HCT116 (cell line): ENCODE data around the gene MBP. TPM values are rescaled to one million over a fixed set of nuclear protein-coding genes. Genes with fewer than 3 reads are reported as not detected.

Source experiments
- ATAC-seq: fragments of 200-7000 bp; cut with Tn5 transposase; 2 replicates; pipeline ENCODE4 v1.9.1; 2020; ENCODE audit warnings: mild to moderate bottlenecking, moderate library complexity
- BruUV-seq: library from RNA; stranded (reverse); fragments of 400-500 nt; replicated peaks from 2 replicates; lab custom pipeline; 2021; lab: Mats Ljungman, UMichigan
- CTCF ChIA-PET: fragments of 300-600 bp; sonication (Branson Sonifier 250); formaldehyde crosslinking; loops from one replicate; lab custom pipeline; 2021; ENCODE audit warnings: antibody characterized with exemption; lab: Charles Lee
- POLR2A ChIA-PET: fragments of 300-600, 350-600 bp; sonication (Branson Sonifier 250); formaldehyde crosslinking; loops from one replicate; lab custom pipeline; 2021; ENCODE audit warnings: antibody characterized with exemption; lab: Charles Lee
- RAD21 ChIA-PET, 2 experiments: fragments of 300-600 bp; sonication (Branson Sonifier 250); formaldehyde crosslinking; loops; one replicate each; lab custom pipeline; 2023; ENCODE audit warnings: low total read pairs in 2 of 2; ENCODE audit not compliant: uncharacterized antibody in 2 of 2, unreplicated experiment in 2 of 2, low non-redundant PET in 1 of 2; lab: Charles Lee
- DNase-seq: peaks from one replicate; pipeline ENCODE4 v3.0.0-alpha.2; 2010; ENCODE audit warnings: low read depth, low spot score
- H2AFZ ChIP-seq: fragments of 200-600 bp; shearing (Covaris generic), sonication (generic); 2 replicates; pipeline ENCODE4 v1.6.1; 2017; ENCODE audit warnings: low read depth, mixed run types, mixed read lengths, antibody characterized with exemption, low read length; ENCODE audit not compliant: poor library complexity, severe bottlenecking
- H3K27ac ChIP-seq: 2 replicates; pipeline ENCODE4 v1.5.1; 2012; ENCODE audit warnings: low read depth, low read length
- H3K27me3 ChIP-seq: fragments of 200-600 bp; sonication (generic); 2 replicates; pipeline ENCODE4 v1.6.1; 2016; ENCODE audit warnings: mixed run types, low read length, mixed read lengths; ENCODE audit not compliant: insufficient read depth
- H3K36me3 ChIP-seq, 2 experiments: fragments of 200-500 bp in 1 of 2; fragments of 200-600 bp in 1 of 2; sonication (Bioruptor generic) in 1 of 2; sonication (generic) in 1 of 2; 2 replicates each; pipeline versions ENCODE4 v1.5.1 to v1.6.1; 2014 to 2016; ENCODE audit warnings: low read length in 2 of 2, inconsistent platforms in 1 of 2, mixed read lengths in 1 of 2, mixed run types in 1 of 2; ENCODE audit not compliant: insufficient read depth in 2 of 2, control insufficient read depth in 1 of 2
- H3K4me1 ChIP-seq, 2 experiments: fragments of 200-600 bp in 1 of 2; sonication (generic) in 1 of 2; 2 replicates each; pipeline versions ENCODE4 v1.5.1 to v1.6.1; 2012 to 2017; ENCODE audit warnings: low read length in 2 of 2, inconsistent platforms in 1 of 2, mild to moderate bottlenecking in 1 of 2, mixed read lengths in 1 of 2, mixed run types in 1 of 2, moderate library complexity in 1 of 2; ENCODE audit not compliant: insufficient read depth in 2 of 2, control insufficient read depth in 1 of 2
- H3K4me2 ChIP-seq: fragments of 200-600 bp; sonication (generic); 2 replicates; pipeline ENCODE4 v1.6.1; 2017; ENCODE audit warnings: mixed run types, low read length, mixed read lengths
- H3K4me3 ChIP-seq, 2 experiments: fragments of 200-600 bp in 1 of 2; sonication (generic) in 1 of 2; replicated peaks in 1 of 2; 2 replicates each; pipeline ENCODE4 v1.5.1; 2011 to 2016; ENCODE audit warnings: low read length in 2 of 2, control low read depth in 1 of 2, low read depth in 1 of 2, mild to moderate bottlenecking in 1 of 2, mixed read lengths in 1 of 2, mixed run types in 1 of 2
- H3K79me2 ChIP-seq: fragments of 200-600 bp; sonication (generic); 2 replicates; pipeline ENCODE4 v1.6.1; 2017; ENCODE audit warnings: mild to moderate bottlenecking, mixed run types, low read length, moderate library complexity, mixed read lengths; ENCODE audit not compliant: insufficient read depth
- H3K9ac ChIP-seq: fragments of 200-600 bp; sonication (generic); 2 replicates; pipeline ENCODE4 v1.6.1; 2016; ENCODE audit warnings: low read length, mixed read lengths
- H3K9me2 ChIP-seq: fragments of 200-600 bp; sonication (generic), shearing (Covaris generic); 2 replicates; pipeline ENCODE4 v1.6.1; 2017; ENCODE audit warnings: mixed run types, mild to moderate bottlenecking, moderate library complexity; ENCODE audit not compliant: insufficient read depth
- H3K9me3 ChIP-seq, 2 experiments: fragments of 200-500 bp in 1 of 2; fragments of 200-600 bp in 1 of 2; sonication (Bioruptor generic) in 1 of 2; sonication (generic) in 1 of 2; 2 replicates each; pipeline ENCODE4 v1.6.1; 2014 to 2017; ENCODE audit warnings: low read length in 2 of 2, mixed read lengths in 2 of 2, inconsistent platforms in 1 of 2, low read depth in 1 of 2, mild to moderate bottlenecking in 1 of 2, mixed run types in 1 of 2, moderate library complexity in 1 of 2; ENCODE audit not compliant: control insufficient read depth in 1 of 2, insufficient read depth in 1 of 2
- H4K20me1 ChIP-seq: fragments of 200-600 bp; sonication (generic), shearing (Covaris generic); 2 replicates; pipeline ENCODE4 v1.6.1; 2017; ENCODE audit warnings: mixed run types, mild to moderate bottlenecking, moderate library complexity; ENCODE audit not compliant: insufficient read depth
- CBX3 ChIP-seq: IDR thresholded peaks from 2 replicates; pipeline ENCODE4 v1.6.1; 2012; ENCODE audit warnings: low read depth
- ELF1 ChIP-seq: IDR thresholded peaks from 2 replicates; pipeline ENCODE4 v1.6.1; 2012; ENCODE audit warnings: low read depth, borderline replicate concordance
- EZH2phosphoT487 ChIP-seq: fragments of 200-600 bp; IDR thresholded peaks from 2 replicates; pipeline ENCODE4 v1.6.1; 2018; ENCODE audit warnings: antibody characterized with exemption, borderline replicate concordance
- POLR2A ChIP-seq: IDR thresholded peaks from 2 replicates; pipeline ENCODE4 v1.7.0; 2011; ENCODE audit warnings: borderline replicate concordance; ENCODE audit not compliant: insufficient read depth, insufficient read length; ENCODE audit errors: extremely low read depth
- POLR2AphosphoS5 ChIP-seq: IDR thresholded peaks from 2 replicates; pipeline ENCODE4 v1.6.1; 2011; ENCODE audit warnings: mild to moderate bottlenecking, low read depth, low read length, moderate library complexity
- RAD21 ChIP-seq: IDR thresholded peaks from 2 replicates; pipeline ENCODE4 v1.6.1; 2012; ENCODE audit warnings: low read depth, mild to moderate bottlenecking
- SRF ChIP-seq: IDR thresholded peaks from 2 replicates; pipeline ENCODE4 v1.6.1; 2012; ENCODE audit warnings: low read depth
- YY1 ChIP-seq: IDR thresholded peaks from 2 replicates; pipeline ENCODE4 v1.6.1; 2011; ENCODE audit warnings: low read length, low read depth, moderate library complexity, mild to moderate bottlenecking; ENCODE audit not compliant: insufficient replicate concordance; ENCODE audit errors: extremely low read depth
- ZBTB33 ChIP-seq: IDR thresholded peaks from 2 replicates; pipeline ENCODE4 v1.6.1; 2011; ENCODE audit warnings: mild to moderate bottlenecking, low read length, moderate library complexity; ENCODE audit not compliant: insufficient replicate concordance; ENCODE audit errors: extremely low read depth
- ZFX ChIP-seq: fragments of 450-650 bp; IDR thresholded peaks from 2 replicates; pipeline ENCODE4 v1.6.1; 2017
- ZNF274 ChIP-seq: fragments of 200-500 bp; sonication (Bioruptor generic); IDR thresholded peaks from 2 replicates; pipeline ENCODE4 v1.6.1; 2014; ENCODE audit warnings: mild to moderate bottlenecking, low read depth, low read length, inconsistent platforms
- intact Hi-C: fragments of 100-400 bp; cut with micrococcal nuclease; formaldehyde crosslinking; loops from 2 replicates; pipeline ENCODE4 v1.10.0; 2022
- total RNA-seq: library from RNA; stranded (reverse); gene quantifications from one replicate; pipeline ENCODE4 v1.2.1, GENCODE V29; 2021; ENCODE audit not compliant: unreplicated experiment
- TF ChIP-seq, protein P1 (sequence below): IDR thresholded peaks from 2 replicates; pipeline ENCODE4 v1.6.1; 2012
- TF ChIP-seq, protein P2 (sequence below): IDR thresholded peaks from 2 replicates; pipeline ENCODE4 v1.6.1; 2012

Gene MBP
- total RNA-seq, 1 experiment from 2014 or later, result 34.9 TPM

GRCh38 chr18:77092104-77093066 lies 40.2 kb downstream of the MBP start:
- H3K79me2 ChIP-seq, result peaks cover 23% of the 10 kb centered on the region; the same call in 1 of the 2 replicates
- no peak overlapping the region for H3K27ac ChIP-seq
- no peak for ATAC-seq
- no peak for TF ChIP-seq SRF
- TF ChIP-seq, protein P1, sequence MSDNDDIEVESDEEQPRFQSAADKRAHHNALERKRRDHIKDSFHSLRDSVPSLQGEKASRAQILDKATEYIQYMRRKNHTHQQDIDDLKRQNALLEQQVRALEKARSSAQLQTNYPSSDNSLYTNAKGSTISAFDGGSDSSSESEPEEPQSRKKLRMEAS, result no peak
- TF ChIP-seq, all 23 proteins: peak for 0
- H4K20me1 ChIP-seq, result no peaks in the 10 kb centered on the region
- H3K4me3 ChIP-seq, result no peak overlapping the region
- peaks cover 4 to 5% of the 10 kb centered on the region in 2 experiments; a peak in 2 of 4 replicates for H3K36me3 ChIP-seq
- H3K4me2 ChIP-seq, result no peak overlapping the region
- no peaks in the 10 kb centered on the region for H3K9me2 ChIP-seq
- H3K27me3 ChIP-seq, result no peaks in the 10 kb centered on the region
- H3K9ac ChIP-seq, result no peak overlapping the region
- no peak overlapping the region for H2AFZ ChIP-seq
- peaks cover 32 to 37% of the 10 kb centered on the region in 2 experiments for H3K4me1 ChIP-seq
- intact Hi-C loops, result no loop called here
- POLR2A ChIA-PET, result no interaction called here
- RAD21 ChIA-PET, result no interaction called here
- H3K9me3 ChIP-seq, result no peaks in the 10 kb centered on the region
- CTCF ChIA-PET, result no interaction called here
- BruUV-seq, result no TSS peak
- DNase-seq, result no peak

- Histone ChIP-seq H3K9me2 (no peaks in the 10 kb centered on the region), H3K79me2 (peaks cover 19% of the 10 kb centered on the region; the same call in 1 of the 2 replicates), H3K4me3 (no peak overlapping the region), H3K27ac (no peak overlapping the region), H3K27me3 (no peaks in the 10 kb centered on the region), H3K9me3 (no peaks in the 10 kb centered on the region), H3K36me3 (peaks cover 4 to 5% of the 10 kb centered on the region in 2 experiments; a peak in 2 of 4 replicates), H4K20me1 (no peaks in the 10 kb centered on the region), H3K9ac (no peak overlapping the region), H3K4me2 (no peak overlapping the region), H3K4me1 (peaks cover 37 to 47% of the 10 kb centered on the region in 2 experiments), H2AFZ (no peak overlapping the region)
- intact Hi-C loops, result no loop called here
- DNase-seq (no peak), ATAC-seq (no peak)
- ChIA-PET RAD21 (no interaction called here), POLR2A (no interaction called here), CTCF (no interaction called here)
- no TSS peak for BruUV-seq
- TF ChIP-seq ZFX (no peak), YY1 (no peak), POLR2A (no peak), CBX3 (no peak), EZH2phosphoT487 (no peak), POLR2AphosphoS5 (no peak), ZBTB33 (no peak), ZNF274 (no peak), RAD21 (no peak), ELF1 (no peak)
- TF ChIP-seq, protein P1, result no peak
- TF ChIP-seq, protein P2, sequence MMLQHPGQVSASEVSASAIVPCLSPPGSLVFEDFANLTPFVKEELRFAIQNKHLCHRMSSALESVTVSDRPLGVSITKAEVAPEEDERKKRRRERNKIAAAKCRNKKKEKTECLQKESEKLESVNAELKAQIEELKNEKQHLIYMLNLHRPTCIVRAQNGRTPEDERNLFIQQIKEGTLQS, result no peak
Measured at GRCh38 chr18:77091366-77091765, 41.2 kb downstream of the MBP start.
